Breast epithelium (tissue), 3 donors: ENCODE data around the gene NAT16.

Experiments
- POLR2A ChIP-seq: fragments of 450-650 bp; IDR thresholded peaks from one replicate; pipeline ENCODE4 v1.6.1; 2016; ENCODE audit warnings: antibody characterized with exemption, mild to moderate bottlenecking, moderate library complexity
- POLR2AphosphoS5 ChIP-seq, 3 donors: sonication (generic); formaldehyde crosslinking; IDR thresholded peaks; one replicate each; pipeline ENCODE4 v1.6.1; 2017; ENCODE audit warnings: antibody characterized with exemption in 3 of 3
- TF ChIP-seq, protein P1 (sequence below), 3 donors: fragments of 450-650 bp; IDR thresholded peaks; one replicate each; pipeline ENCODE4 v1.5.1; 2016 to 2017; ENCODE audit warnings: antibody characterized with exemption in 3 of 3, mild to moderate bottlenecking in 3 of 3, moderate library complexity in 3 of 3

DNA sequence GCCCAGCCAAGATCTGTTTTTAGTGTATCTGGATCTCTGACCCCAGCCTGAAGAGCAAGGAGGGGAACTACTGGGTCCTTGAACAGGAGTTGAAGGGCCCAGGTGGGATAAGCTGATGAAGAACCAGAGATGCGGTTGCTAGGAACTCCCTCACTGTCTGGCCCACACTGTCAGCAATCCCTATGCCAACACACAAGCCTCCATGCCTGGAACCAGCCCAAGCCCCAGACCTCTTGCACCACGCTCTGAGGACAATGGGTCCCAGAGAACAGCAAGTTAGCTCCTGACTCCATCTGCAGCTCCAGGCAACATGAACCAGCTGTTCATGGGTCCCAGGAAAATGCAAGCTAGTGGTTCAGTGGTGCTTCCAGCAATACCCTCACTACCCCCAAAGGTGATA, 2.4 kb downstream of the NAT16 start:
- TF ChIP-seq, protein P1, sequence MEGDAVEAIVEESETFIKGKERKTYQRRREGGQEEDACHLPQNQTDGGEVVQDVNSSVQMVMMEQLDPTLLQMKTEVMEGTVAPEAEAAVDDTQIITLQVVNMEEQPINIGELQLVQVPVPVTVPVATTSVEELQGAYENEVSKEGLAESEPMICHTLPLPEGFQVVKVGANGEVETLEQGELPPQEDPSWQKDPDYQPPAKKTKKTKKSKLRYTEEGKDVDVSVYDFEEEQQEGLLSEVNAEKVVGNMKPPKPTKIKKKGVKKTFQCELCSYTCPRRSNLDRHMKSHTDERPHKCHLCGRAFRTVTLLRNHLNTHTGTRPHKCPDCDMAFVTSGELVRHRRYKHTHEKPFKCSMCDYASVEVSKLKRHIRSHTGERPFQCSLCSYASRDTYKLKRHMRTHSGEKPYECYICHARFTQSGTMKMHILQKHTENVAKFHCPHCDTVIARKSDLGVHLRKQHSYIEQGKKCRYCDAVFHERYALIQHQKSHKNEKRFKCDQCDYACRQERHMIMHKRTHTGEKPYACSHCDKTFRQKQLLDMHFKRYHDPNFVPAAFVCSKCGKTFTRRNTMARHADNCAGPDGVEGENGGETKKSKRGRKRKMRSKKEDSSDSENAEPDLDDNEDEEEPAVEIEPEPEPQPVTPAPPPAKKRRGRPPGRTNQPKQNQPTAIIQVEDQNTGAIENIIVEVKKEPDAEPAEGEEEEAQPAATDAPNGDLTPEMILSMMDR (IDR thresholded peaks at IDR 0.05): no peak
- TF ChIP-seq POLR2AphosphoS5 (IDR thresholded peaks at IDR 0.05) (no peak), POLR2A (no peak)
